Hepatocyte (in vitro differentiated cells): Measurements from ENCODE around the gene TWIST1.

ENCODE experiments used
- CTCF ChIP-seq: fragments of 200-600 bp; sonication (generic); IDR thresholded peaks from 2 replicates; pipeline ENCODE4 v1.5.1; 2016; ENCODE audit warnings: antibody characterized with exemption, mild to moderate bottlenecking; ENCODE audit not compliant: poor library complexity
- EZH2 ChIP-seq: fragments of 200-600 bp; sonication (generic); IDR thresholded peaks from 2 replicates; pipeline ENCODE4 v1.6.1; 2016; ENCODE audit warnings: antibody characterized with exemption, mild to moderate bottlenecking, borderline replicate concordance
- EZH2phosphoT487 ChIP-seq: fragments of 200-600 bp; sonication (generic); IDR thresholded peaks from one replicate; pipeline ENCODE4 v1.6.1; 2018; ENCODE audit warnings: antibody characterized with exemption, mild to moderate bottlenecking, low read depth, moderate library complexity; ENCODE audit not compliant: unreplicated experiment, severe bottlenecking

GRCh38 chr7:19102884-19103283, 14.6 kb downstream of the TWIST1 start:
- no peak for TF ChIP-seq CTCF
- no peak for TF ChIP-seq EZH2
- TF ChIP-seq EZH2phosphoT487: no peak
